GM18907 (cell line): Measurements from ENCODE around the gene ARHGAP26.

Experiments used
- ATAC-seq: cut with Tn5 transposase; IDR thresholded peaks from one replicate; pipeline ENCODE4 v1.9.1; 2021; ENCODE audit warnings: mild to moderate bottlenecking, moderate library complexity; ENCODE audit not compliant: unreplicated experiment

The ARHGAP26 gene

DNA sequence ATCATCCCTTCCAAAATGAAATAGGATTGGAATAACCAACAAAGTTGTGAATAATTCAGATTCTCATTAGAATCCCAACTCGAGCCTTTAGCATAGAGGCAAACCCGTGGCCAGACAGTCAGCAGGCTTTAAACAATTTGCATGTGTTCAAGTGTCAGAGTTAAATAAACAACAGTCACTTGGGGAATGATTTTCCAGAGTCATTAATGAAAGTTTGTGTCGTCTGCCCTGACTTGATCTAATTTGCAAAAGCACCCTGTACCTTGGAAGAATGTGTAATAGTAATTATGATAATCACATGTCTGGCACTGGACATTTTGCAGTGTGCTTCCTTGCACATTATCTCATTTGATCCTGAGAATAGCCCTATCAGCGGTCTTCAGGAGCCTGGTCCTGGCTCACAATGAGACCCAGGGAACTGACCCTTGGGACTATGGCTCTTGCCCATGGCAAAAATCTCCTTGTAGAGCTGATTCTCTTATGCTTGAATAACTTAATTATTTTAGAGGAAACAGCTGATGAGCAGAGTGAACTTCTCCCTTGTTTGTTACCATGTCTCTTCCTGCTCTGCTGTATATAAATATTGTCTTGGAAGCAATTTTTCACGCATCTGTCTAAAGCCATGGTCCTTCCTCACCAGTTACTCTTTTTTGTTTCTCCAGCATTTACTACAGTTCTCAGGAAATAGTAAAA, 360.6 kb downstream of the ARHGAP26 start:
- no peak for ATAC-seq

DNA sequence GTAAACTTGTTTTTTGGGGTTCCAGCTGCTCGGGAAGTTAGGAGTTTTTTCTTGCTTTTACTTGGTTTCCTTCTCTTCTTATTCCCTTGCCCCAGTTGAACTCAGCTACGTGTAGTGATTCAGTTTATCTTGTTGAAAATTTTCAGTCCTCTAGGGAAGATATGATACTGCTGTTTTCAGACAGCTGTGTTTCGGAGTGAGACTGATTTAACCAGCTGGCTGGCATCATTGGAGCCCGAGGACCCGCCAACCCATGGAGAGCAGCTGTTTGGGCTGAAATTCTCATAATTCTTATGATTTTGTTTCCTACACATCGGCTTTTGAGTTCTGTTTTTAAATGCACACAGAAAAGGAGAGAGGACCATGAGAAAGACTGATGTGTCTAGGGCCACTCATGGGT, 361.8 kb downstream of the ARHGAP26 start:
- ATAC-seq, result no peak

GRCh38 chr5:143132739-143133138, 362.6 kb downstream of the ARHGAP26 start:
- ATAC-seq, result no peak

DNA sequence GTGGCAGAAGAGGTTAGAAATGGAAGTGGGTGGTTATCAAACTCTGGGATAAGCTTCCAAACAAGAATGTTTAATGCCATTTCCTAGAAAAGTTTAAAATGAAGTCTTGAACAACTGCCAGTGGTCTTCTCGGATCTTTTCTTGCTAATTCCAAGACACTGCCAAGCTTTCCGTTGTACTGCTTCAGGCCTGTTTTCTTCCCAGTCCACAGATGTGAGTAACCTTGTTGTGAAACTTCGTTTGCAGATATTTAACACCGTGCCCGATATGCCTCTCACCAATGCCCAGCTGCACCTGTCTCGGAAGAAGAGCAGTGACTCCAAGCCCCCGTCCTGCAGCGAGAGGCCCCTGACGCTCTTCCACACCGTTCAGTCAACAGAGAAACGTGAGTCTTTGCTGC, 363.5 kb downstream of the ARHGAP26 start:
- ATAC-seq, result no peak

DNA sequence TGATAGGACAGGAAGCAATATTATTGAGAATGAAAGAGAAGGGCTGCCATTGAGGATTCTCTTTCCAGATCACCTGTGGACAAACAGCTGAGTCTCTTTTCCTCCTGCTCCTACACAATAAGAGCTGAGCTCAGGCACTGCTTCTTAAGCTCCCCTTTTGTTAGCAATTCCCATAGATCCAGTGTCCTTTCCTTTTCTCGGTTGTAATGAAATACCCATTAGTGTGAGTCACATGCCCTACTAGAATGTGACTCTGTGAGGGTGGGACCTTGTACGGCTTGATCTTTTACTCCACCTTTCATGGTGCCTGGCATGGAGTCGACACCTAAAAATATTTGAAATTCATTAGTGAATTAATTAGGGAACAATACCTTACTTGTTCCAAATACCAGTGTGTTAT, 364.1 kb downstream of the ARHGAP26 start:
- ATAC-seq, result no peak

- peak; percentile 71 for ATAC-seq
Observed at GRCh38 chr5:143134900-143135299, 364.7 kb downstream of the ARHGAP26 start.

- ATAC-seq, result no peak
Observed at GRCh38 chr5:143135832-143136551, 365.8 kb downstream of the ARHGAP26 start.

- ATAC-seq, result no peak
Observed at GRCh38 chr5:143138839-143139238, 368.7 kb downstream of the ARHGAP26 start.

DNA sequence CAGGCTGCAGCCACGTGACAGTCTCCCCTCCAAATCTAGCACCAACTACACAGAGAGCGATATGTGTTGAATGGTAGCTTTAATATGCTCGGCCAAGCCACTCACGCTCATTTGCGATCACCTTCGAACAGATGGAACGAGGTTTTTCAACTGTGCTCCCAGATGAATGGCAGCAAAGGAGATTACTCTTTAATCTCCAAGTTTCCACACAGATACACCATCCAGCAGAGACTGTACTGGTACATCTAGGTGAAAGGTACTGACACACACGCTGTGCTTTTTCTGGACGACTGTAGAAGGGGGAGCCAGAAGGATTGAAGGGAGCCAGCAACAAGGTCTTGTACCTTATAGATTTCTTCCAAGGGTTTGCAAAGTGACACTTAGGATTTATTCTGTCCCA, 369.4 kb downstream of the ARHGAP26 start:
- no peak for ATAC-seq

DNA sequence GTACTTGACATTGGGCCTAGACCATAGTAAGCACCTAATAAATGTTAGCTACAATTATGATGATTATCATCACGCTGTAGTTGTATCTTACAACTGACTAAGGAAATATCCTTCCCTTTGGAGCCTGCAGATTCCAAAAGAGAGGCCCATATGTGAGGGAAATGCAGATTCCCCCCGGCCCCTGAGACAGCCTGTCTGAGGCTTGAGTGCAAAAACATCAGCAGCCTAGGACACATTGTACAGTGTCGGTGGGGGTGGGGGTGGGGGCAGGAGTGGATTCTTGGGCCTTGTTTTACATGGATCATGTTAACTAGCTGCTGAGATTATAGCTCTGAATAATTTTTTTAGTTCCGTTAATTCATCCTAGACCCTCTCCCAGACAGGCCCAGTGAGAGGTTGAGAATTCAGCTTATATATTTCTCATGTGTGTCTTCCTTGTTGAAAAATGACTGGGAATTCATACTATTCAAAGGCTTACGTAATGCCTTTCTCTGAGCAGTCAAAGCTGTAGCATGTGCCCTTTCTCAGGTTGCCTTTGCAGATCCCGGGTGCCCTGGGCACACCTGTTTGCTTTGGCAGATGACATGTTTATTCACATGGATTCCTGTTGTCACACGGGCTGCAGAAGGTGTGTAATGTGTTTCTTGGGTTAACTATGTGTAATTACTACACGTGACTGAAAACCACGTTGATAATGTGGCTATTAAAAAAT, 370.5 kb downstream of the ARHGAP26 start:
- ATAC-seq, result no peak

DNA sequence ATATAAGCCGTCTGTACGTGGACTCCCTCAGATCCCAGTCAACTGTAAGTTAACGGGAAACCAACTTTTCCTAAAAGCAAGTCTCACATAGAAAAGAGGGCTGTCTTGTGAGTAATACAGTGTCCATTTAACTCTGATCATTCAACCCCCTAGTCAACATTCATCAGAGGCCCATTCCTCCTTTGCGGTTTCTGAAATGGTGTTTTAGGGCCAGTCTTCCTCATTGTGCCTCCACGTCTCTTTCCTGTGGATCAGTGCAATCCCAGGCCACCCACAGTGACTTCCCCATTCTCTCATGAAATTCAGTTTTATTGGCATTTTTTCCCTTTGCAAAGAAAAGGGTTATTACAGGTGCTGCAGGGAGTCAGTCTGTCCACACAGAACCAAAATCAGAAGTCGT, 371.5 kb downstream of the ARHGAP26 start:
- ATAC-seq, result no peak

DNA sequence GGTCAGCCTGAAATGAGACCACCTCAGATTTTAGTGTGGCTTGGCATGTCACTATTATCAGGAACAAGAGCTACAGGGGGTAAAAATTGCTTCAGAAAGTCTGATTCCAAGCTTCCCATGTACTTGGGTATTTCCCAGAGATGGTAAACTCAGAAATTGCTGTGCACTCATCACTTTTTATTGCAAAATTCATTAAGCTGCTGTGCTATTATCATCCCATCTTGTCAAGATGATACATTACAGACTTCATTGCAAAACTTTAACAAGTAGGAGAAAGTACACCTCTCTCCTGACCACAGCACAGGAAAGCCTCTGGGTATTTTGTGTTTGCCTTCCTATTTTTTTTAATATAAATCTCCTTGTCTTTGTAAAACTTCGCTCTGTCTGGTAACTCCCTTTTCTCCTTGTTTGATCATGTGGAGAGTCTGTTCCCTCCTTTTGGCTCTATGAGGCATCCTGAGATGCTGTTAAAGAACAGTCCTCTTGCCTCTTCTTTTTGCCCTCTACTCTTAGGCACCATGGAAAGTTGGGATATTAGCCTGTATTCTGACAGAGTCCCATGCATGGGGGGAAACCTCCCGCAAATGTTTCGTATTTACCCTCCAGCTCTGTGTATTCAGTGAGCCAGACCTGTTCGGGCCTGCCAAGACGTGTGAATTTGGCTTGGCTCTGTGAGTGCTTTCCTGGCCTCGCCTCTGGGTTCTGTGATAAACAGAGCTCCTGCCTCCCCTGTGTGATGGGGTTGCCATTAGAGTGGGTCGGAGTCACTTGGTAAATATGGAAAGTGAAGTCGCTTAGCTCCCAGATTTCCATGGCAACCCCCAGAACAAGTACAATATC, 372.6 kb downstream of the ARHGAP26 start:
- ATAC-seq, result no peak

- no peak for ATAC-seq
Observed at GRCh38 chr5:143143973-143144372, 373.8 kb downstream of the ARHGAP26 start.

GRCh38 chr5:143145243-143146160, 375.3 kb downstream of the ARHGAP26 start:
- no peak for ATAC-seq

DNA sequence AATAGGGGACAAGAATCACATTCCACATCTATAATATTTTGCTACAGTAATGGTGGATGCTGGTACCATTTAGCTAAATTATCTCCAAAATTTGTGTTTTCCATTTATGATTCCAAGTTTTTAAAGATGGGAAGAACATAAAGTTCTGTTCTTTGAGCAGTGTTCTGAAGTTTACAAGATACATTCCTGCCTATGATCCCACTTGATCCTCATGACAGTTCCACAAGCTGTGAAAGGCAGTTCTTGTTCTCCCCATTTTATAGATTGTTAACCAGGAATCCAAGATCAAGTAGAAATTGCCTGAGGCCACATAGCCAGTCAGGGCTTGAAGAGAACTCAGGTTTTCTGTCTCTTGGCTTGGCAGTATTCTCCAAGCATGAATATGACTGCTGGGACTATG, 376.0 kb downstream of the ARHGAP26 start:
- ATAC-seq, result no peak

DNA sequence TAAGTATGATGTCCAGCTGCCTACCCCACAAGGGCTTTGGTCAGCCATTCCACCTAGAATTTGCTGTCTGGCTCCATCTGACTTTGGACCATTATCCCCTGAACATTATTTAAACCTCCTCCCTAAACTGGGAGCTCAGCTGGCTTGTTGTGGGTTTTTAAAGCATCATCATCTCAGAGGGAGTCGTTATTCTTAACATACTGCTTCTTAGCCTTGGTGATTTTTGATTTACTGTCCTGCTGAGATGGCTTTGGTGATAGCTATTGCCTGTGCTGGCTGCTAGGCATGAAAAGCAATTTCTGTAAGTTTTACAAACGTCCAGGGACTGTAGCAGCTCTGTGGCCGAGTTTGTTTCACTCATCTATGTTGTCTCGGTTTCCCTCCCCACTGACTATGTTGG, 377.2 kb downstream of the ARHGAP26 start:
- ATAC-seq, result no peak

DNA sequence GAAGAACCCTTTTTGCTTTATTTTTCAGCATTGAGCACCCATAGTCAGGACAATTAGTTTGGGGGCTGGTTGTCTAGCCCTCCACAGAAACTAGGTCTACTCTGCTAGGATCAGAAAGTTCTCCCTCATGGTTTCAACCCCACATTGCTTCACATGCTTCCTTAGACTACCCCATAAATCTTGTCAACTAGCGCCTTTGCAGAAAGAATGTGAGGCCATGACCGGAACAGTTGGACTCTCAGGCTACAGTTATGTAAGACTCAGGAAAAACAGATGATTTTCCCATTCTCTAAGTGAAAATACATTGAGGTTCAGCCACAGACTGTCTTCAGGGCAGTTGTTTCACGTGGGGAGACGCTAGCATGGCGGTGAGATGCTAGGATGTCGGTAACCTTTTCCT, 377.7 kb downstream of the ARHGAP26 start:
- ATAC-seq, result no peak

GRCh38 chr5:143148771-143149170, 378.6 kb downstream of the ARHGAP26 start:
- ATAC-seq, result no peak

GRCh38 chr5:143149759-143150158, 379.6 kb downstream of the ARHGAP26 start:
- no peak for ATAC-seq

GRCh38 chr5:143151056-143151700, 381.0 kb downstream of the ARHGAP26 start:
- ATAC-seq, result no peak
